ENCODE measurements around the gene HSD11B2.

The HSD11B2 gene

DNA sequence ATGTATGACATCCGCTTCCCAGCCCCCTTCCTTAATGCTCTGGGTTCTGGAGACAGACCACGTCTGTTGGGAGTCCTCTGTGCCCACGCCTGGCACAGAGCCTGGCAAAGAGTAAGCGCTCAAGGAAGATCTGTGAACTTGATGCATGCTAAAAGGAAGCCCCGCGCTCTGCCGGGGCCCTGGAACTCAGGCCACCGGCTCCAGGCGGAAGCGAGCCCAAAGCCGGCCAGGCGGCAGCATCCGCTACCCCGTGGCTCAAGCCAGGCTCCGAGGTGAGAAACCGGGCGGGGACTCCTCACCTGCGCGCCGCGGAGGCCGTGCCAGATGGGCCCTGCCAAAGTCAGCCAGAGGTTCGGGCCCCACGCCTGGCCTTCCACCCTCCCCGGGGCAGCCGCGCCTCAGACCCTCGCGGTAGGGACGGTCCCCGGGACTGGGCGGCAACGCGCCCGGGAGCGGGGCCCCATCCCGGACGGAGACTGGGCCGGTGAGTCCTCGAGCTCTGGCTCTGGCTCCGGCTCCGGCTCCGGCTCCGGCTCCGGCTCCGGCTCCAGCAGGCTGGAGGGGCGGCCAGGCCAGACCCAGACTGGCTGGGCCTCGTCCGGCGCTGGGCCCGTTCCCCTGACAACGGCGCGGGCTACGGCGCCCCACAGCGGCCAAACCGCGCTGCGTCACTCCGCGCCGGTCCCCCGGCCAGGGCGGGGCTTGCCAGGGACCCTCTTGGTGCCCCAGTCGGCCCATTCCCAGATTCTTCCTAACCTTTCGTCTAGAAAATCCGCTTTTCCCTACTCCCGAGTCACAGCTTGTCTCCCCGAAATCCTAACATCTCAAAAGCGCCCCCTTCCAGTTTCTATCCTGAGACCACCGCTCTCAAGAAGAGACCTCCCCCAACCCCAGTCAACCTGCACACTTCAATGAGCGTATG is 14.8 kb upstream of the HSD11B2 start, which contains the start of gene ZDHHC1:
TSS of gene ZDHHC1 (minus strand) at position 606 of the 922 bp plus-strand sequence. CDS start 8,702 bp downstream, outside the sequence.
- Histone ChIP-seq H3K36me3 (no peaks in the 10 kb centered on the region), H3K27me3 (peaks cover 60% of the 10 kb centered on the region), H3K4me3 (ENCODE audit: low read depth in 1 of 2, low read length in 1 of 2) (peak within 1 kb of the TSS; percentile 45 to 65), H3K9me3 (no peaks in the 10 kb centered on the region), H3K27ac (no peak within 1 kb of the TSS), H3K4me1 (ENCODE audit: control insufficient read depth in 1 of 2, insufficient read depth in 1 of 2, low read depth in 1 of 2, low read length in 1 of 2) (peaks cover 10 to 11% of the 10 kb centered on the region in 2 experiments)
- TF ChIP-seq, protein P1, sequence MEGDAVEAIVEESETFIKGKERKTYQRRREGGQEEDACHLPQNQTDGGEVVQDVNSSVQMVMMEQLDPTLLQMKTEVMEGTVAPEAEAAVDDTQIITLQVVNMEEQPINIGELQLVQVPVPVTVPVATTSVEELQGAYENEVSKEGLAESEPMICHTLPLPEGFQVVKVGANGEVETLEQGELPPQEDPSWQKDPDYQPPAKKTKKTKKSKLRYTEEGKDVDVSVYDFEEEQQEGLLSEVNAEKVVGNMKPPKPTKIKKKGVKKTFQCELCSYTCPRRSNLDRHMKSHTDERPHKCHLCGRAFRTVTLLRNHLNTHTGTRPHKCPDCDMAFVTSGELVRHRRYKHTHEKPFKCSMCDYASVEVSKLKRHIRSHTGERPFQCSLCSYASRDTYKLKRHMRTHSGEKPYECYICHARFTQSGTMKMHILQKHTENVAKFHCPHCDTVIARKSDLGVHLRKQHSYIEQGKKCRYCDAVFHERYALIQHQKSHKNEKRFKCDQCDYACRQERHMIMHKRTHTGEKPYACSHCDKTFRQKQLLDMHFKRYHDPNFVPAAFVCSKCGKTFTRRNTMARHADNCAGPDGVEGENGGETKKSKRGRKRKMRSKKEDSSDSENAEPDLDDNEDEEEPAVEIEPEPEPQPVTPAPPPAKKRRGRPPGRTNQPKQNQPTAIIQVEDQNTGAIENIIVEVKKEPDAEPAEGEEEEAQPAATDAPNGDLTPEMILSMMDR (IDR thresholded peaks at IDR 0.05), result peak; percentile 57

DNA sequence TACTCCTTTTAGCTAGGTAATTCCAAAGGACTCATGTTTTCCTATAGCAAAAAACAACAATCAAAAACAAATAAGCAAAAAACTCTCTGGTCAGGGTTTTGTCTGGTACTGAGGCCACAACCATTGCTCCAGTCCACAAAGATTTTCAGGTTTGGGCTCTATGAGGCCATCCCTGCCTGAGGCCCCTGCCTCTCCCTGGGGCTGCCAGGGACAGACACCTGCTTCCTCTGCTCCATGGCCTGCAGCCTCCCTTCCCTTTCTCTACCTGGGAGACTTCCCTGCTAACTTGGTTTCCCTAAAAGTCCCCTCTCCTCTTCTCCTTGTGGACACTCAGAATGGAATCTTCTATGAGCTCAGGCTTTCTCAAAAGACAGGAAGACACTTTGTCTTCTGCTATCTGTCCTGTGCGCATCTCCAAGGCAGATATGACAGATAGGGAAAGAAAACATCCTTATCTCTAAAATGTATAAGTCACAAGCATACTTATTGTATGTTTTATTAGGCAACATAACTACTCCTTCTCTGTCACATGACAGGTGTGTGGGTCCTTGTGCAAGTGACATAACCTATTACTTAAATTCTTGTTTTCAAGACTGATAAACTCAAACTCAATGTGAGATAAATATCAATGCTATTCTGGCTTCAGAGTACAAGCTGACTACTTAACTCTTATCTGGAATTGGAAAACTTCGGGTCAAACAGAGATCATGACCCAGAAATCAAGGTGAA is 13.4 kb upstream of the HSD11B2 start:
- Histone ChIP-seq H3K27ac (no peak overlapping the region), H3K27me3 (peaks cover 60% of the 10 kb centered on the region), H3K9me3 (no peaks in the 10 kb centered on the region), H3K4me1 (ENCODE audit: control insufficient read depth in 1 of 2, insufficient read depth in 1 of 2, low read depth in 1 of 2, low read length in 1 of 2) (peaks cover 10 to 11% of the 10 kb centered on the region in 2 experiments), H3K36me3 (no peaks in the 10 kb centered on the region), H3K4me3 (ENCODE audit: low read depth in 1 of 2, low read length in 1 of 2) (no peak overlapping the region)
- TF ChIP-seq, protein P1 (IDR thresholded peaks at IDR 0.05), result no peak

DNA sequence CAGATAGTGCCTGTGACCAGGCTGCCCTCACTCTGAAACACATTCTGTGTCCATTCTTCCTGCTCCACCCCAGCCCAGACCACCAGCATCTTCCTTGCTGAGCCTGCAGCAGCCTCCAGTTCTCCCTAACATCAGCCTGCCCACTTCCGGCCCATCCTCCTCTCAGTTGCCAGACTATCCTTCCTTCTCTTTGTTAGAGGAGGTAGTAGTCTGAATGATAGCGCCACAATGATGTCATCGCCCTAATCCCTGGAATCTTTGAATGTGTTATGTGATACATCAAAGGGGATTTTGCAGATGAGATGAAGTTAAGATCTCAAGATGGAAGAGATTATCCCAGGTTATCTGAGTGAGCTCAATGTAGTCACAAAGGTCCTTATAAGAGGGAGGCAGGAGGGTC is 11.4 kb upstream of the HSD11B2 start:
- H3K27ac ChIP-seq, result no peak overlapping the region
- H3K9me3 ChIP-seq, result no peaks in the 10 kb centered on the region
- TF ChIP-seq, protein P1 (IDR thresholded peaks at IDR 0.05), result no peak
- H3K4me1 ChIP-seq (ENCODE audit: control insufficient read depth in 1 of 2, insufficient read depth in 1 of 2, low read depth in 1 of 2, low read length in 1 of 2), result peaks cover 10 to 11% of the 10 kb centered on the region in 2 experiments
- H3K27me3 ChIP-seq, result peaks cover 73% of the 10 kb centered on the region
- no peak overlapping the region for H3K4me3 ChIP-seq (ENCODE audit: low read depth in 1 of 2, low read length in 1 of 2)
- H3K36me3 ChIP-seq, result no peaks in the 10 kb centered on the region

DNA sequence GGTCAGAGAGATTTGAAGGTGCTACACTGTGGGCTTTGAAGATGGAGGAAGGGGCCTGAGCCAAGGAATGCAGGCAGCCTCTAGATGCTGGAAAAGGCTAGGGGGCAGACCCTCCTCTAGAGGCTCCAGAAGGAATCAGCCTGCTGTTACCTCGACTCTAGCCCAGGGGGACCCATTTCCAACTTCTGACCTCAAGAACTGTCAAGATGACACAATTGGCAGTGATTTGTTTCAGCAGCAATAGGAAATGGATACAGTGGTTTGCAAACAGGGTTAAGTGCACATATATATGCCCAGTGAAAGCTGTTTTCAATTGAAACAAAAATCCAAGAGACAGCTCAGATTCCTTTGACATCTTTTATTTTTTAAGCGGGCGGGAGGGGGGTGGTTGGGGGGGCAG is 11.0 kb upstream of the HSD11B2 start:
- Histone ChIP-seq H3K27me3 (peaks cover 73% of the 10 kb centered on the region), H3K27ac (no peak overlapping the region), H3K36me3 (no peaks in the 10 kb centered on the region), H3K9me3 (no peaks in the 10 kb centered on the region), H3K4me3 (ENCODE audit: low read depth in 1 of 2, low read length in 1 of 2) (no peak overlapping the region), H3K4me1 (ENCODE audit: control insufficient read depth in 1 of 2, insufficient read depth in 1 of 2, low read depth in 1 of 2, low read length in 1 of 2) (peaks cover 10 to 11% of the 10 kb centered on the region in 2 experiments)
- TF ChIP-seq, protein P1 (IDR thresholded peaks at IDR 0.05), result no peak

DNA sequence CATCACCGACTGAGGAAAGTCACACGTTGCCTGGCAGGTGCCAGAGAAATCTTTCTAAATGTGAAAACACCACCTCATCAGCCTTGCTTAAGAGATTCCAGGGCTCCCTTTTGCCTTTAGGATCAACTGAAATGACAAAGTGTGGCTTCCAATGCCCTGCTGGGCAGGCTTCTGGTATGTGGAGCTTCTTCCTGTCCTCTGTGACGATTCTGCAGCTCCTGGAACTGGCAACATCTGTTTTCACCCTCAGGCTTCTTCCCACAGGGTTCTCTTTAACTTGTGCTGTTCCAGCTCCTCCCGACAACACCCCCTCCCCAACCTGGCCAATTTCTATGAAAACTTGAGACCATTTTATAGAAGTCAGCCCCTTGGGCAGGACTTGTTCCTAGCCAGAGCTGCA is 9.9 kb upstream of the HSD11B2 start:
- H3K9me3 ChIP-seq, result no peaks in the 10 kb centered on the region
- no peaks in the 10 kb centered on the region for H3K36me3 ChIP-seq
- TF ChIP-seq, protein P1 (IDR thresholded peaks at IDR 0.05), result no peak
- H3K4me3 ChIP-seq (ENCODE audit: low read depth in 1 of 2, low read length in 1 of 2), result no peak overlapping the region
- peaks cover 73% of the 10 kb centered on the region for H3K27me3 ChIP-seq
- H3K4me1 ChIP-seq (ENCODE audit: control insufficient read depth in 1 of 2, insufficient read depth in 1 of 2, low read depth in 1 of 2, low read length in 1 of 2), result peaks cover 6 to 7% of the 10 kb centered on the region in 2 experiments
- H3K27ac ChIP-seq, result no peak overlapping the region

Measured in neutrophil (primary cell).